Measurements from ENCODE around the gene ADORA2B.

The ADORA2B gene

GRCh38 chr17:15996322-15996721, 51.4 kb downstream of the ADORA2B start:
- no peak for DNase-seq (ENCODE audit: low read depth)

- DNase-seq (ENCODE audit: low read depth): no peak
These were observed 53.2 kb downstream of the ADORA2B start for GRCh38 chr17:15998031-15998562.

DNA sequence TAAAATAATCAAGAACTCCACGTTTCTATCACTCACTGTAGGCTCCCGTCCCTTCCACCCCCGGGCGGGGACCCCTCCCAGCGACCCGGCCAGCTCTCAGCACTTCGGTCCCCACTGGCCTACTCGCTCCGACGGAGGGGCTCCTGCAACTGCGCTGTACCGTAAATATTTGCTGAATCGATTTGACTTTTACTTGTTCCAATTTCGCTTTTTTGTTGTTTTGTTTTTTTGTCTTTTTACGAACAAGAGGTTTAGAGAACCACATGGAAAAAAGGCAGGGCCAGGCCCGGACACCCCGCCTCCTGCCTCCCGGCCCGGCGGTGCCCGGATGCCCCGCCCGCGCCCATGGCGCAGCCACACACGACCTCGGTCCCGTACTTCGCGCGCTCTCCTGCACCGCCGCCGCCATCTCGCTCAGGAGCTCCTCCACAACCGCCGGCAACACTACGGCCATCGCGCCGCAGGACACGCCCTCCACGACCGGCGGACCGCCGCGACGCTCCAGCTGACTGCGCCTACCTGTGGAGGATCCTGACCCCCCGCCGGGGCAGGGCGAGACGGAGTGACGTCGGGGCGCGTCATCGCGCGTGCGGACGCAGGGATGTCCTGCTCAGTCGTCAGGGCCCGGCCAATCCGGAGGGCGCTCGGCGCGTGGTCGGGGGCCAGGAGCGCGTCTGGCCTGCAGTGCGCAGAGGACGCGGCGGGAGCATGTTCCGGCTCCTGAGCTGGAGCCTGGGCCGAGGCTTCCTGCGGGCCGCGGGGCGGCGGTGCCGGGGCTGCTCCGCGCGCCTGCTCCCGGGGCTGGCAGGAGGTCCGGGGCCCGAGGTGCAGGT, 54.4 kb downstream of the ADORA2B start, which contains the start of the genes TTC19 and ZSWIM7:
TSS of gene TTC19 (plus strand) at position 684 of the 833 bp plus-strand sequence. CDS start at position 709, 25 bp downstream.
TSS of gene ZSWIM7 (minus strand) at position 564 of the 833 bp plus-strand sequence. CDS start at position 454, 110 bp downstream.
- DNase-seq (ENCODE audit: low read depth): peak; percentile 93

DNA sequence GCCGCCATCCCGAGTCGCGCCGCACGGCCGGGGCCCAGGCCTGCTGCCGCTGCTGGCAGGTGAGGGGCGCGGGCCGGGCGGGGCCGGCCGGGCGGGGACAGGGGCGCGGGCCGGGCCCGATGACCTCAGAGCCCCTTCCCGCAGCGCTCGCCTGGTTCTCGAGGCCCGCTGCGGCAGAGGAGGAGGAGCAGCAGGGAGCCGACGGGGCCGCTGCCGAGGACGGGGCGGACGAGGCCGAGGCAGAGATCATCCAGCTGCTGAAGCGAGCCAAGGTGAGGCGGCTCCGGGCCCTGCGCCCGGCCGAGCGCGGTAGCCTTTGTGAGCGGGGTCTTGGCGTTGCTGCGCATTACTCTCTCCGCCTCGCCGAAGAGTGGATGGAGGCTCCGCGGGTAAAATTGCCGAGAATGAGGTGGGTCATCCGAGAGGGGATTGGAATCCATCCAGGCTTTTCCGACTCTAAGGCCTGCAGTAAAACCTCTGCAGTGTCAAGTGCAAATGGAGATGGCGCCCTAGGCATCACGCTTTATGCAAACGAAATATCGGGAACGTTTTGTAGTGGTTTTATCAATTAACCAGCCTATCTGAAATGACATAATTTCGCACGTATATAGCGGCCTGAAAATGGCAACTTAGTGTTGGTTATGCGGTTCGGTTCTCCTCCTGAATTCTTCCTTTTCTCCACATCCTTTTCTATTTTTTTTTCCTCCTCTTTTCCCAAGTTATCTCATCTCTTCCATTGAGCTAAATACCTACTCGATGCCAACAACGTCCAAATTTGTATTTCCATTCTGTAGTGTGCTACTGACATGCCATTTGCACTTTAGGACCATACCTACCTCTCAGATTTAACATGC, 55.3 kb downstream of the ADORA2B start:
- DNase-seq (ENCODE audit: low read depth): no peak

DNA sequence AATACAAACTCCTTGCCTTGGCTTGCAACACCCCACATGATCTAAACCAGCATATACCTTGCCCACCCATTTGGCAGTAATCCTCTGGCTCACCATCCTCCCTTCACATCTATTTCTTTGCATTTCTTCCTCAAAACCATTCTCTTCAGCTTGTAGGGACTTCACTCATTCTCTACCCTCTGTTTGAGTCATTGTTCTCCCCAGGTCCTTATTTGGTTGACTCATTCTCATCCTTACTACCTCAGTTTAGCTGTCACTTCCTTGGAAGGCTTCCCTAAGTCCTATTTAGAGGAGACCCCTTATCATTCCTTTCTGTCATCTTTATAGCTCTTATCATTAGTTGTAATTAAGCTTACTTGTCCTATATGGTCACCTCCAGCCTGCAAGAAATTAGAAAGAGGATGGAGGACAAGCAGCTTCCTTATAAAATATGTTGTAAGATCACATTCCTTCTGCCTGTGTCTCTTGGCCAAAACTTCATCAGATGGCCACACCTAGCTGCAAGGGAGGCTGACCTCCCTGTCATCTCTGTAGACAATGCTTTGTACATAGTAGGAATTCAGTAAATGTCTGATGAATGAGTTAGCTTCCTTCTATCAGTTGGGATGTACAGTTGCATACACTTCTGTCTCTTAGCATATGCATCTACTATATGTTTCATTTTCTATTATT, 56.4 kb downstream of the ADORA2B start:
- DNase-seq (ENCODE audit: low read depth): no peak

DNA sequence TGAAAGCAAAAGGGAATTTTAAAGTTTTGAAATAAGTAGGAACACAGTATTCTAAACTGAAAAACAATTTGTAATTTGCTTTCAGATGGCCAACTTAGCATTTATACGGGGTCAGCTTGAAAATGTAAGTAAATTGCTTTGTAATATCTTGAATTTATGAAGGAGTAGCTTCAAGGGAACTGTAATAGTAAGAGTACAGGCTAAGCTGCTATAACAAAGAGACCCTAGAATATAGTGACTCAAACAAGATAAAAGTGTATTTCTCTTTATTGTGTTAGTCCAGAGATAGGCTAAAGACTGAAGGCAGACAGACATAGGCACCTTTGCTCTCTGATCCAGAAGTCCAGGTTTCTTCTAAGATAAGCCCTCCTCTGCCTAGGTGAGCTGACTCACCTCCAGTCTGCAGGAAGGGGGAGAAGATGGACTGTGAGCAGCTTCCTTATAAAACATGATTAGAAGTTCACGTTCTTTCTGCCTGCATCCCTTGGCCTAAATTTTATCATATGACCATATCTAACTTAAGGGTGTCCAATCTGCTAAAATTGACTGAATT, 57.9 kb downstream of the ADORA2B start:
- DNase-seq (ENCODE audit: low read depth): no peak

DNA sequence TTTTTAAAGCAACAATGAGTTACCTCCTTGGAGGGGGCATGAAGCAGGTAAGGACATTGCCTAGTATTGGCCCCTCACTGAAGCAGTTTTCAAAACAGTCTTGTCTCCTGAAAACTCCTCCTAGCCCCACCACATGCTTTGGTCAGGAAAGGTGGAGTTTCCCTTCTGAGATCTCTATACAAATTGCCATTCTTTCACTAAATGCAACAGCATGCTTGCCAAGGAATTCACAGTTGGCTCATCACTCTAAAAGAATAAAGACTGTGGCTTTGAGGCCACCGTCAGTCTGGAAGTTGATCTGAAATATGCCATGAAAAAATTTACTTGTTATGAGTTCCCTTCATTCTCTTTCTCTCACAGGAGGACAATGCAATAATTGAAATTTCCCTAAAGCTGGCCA, 58.9 kb downstream of the ADORA2B start:
- no peak for DNase-seq (ENCODE audit: low read depth)

- DNase-seq (ENCODE audit: low read depth): no peak
These were observed 60.7 kb downstream of the ADORA2B start for GRCh38 chr17:16005636-16006035.

DNA sequence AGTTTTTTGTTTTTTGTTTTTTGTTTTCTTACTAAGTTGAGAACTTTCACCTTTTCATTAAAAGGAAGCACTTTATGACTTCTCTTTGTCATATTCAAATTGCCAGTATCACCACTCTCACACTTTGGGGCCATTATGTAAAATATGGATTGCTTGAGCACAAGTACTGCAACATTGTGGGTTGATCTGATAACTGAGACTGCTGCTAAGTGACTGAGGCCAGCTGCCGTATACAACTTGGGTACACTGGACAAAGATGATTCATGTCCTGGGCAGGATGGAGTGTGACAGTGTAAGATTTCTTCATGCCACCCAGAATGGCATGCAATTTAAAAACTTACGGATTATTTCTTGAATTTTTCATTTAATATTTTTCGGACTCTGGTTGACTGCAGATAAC, 62.5 kb downstream of the ADORA2B start:
- no peak for DNase-seq (ENCODE audit: low read depth)

GRCh38 chr17:16013943-16014407, 69.0 kb downstream of the ADORA2B start:
- DNase-seq (ENCODE audit: low read depth): no peak

DNA sequence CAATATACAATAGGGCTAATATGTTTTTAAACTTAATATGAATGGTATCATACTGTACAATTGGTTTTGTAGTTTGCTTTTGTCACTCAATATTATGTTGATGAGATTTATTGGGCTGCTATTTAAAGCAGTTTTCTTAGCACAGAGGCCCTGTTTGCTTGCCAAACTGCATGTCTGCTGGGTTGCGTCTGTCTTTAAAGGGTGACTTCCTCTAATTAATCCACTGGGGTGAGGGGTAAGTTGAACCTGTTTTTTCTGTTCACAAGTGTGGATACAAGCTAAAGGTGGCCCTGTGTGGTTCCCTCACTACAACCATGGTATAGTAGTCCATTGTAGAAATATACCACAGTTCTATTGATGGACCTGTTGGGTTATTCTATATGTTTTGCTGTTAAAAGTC, 74.4 kb downstream of the ADORA2B start:
- no peak for DNase-seq (ENCODE audit: low read depth)

- no peak for DNase-seq (ENCODE audit: low read depth)
These were observed 79.0 kb downstream of the ADORA2B start for GRCh38 chr17:16023881-16024280.

DNA sequence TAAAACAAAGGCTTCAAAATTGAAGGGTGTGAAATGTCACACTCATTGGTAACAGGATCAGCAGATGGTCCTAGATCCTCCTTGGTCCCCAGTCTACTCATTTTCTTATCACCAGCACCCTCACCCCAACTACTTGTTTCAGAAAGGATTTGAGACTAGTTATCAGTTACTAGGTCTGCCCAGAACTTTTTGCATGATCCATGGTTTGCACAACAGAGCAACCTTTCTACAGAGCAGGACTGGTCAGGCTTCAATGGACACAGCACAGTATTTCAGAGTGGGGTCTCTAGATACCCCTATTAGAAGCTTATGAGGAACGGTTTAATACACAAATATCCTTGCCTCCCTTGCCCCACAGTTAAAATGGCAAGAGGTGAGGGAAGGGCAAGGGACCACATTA, 80.3 kb downstream of the ADORA2B start:
- no peak for DNase-seq (ENCODE audit: low read depth)
